H1 (cell line): ENCODE measurements around the gene GPC6. TPM values are rescaled to one million over a fixed set of nuclear protein-coding genes. Genes with fewer than 3 reads are reported as not detected.

Experiments
- CTCF ChIA-PET: fragments of 300-600 bp; sonication (Branson Sonifier 250); formaldehyde crosslinking; loops from one replicate; lab custom pipeline; 2021; ENCODE audit not compliant: partially characterized antibody; lab: Charles Lee
- POLR2A ChIA-PET: fragments of 300-600 bp; sonication (Branson Sonifier 250); formaldehyde crosslinking; loops from one replicate; lab custom pipeline; 2021; ENCODE audit warnings: inconsistent platforms; ENCODE audit not compliant: partially characterized antibody; lab: Charles Lee
- DNase-seq, 2 experiments: peaks; one replicate each; pipeline versions ENCODE4 v3.0.0 to v3.0.0-alpha.2; 2010 to 2022; ENCODE audit warnings: low spot score in 2 of 2, low read depth in 1 of 2, mixed read lengths in 1 of 2
- FAIRE-seq: peaks from 2 replicates; lab custom pipeline; 2011; peaks lifted over from hg19 to GRCh38; lab: Jason Lieb, UNC
- H2AFZ ChIP-seq: 2 replicates; pipeline ENCODE4 v1.8.1; 2012; ENCODE audit warnings: low read length, inconsistent platforms
- H2AK5ac ChIP-seq: 2 replicates; pipeline ENCODE4 v1.6.1; 2013; ENCODE audit warnings: low read depth, low read length
- H2BK120ac ChIP-seq: replicated peaks from 2 replicates; pipeline ENCODE3; 2013; ENCODE audit warnings: low read depth, low read length, inconsistent platforms
- H2BK12ac ChIP-seq: 2 replicates; pipeline ENCODE4 v1.6.1; 2013; ENCODE audit warnings: low read depth, low read length
- H2BK15ac ChIP-seq: 2 replicates; pipeline ENCODE4 v1.6.1; 2013; ENCODE audit warnings: low read length
- H2BK20ac ChIP-seq: 2 replicates; pipeline ENCODE4 v1.6.1; 2013; ENCODE audit warnings: low read length
- H2BK5ac ChIP-seq: 2 replicates; pipeline ENCODE4 v1.6.1; 2013; ENCODE audit warnings: low read depth, low read length
- H3K14ac ChIP-seq: 2 replicates; pipeline ENCODE4 v1.6.1; 2013; ENCODE audit warnings: inconsistent platforms; ENCODE audit not compliant: insufficient read length
- H3K18ac ChIP-seq: 2 replicates; pipeline ENCODE4 v1.6.1; 2013; ENCODE audit warnings: low read length; ENCODE audit errors: extremely low read depth
- H3K23ac ChIP-seq: 2 replicates; pipeline ENCODE4 v1.6.1; 2013; ENCODE audit warnings: inconsistent platforms; ENCODE audit not compliant: insufficient read length
- H3K23me2 ChIP-seq: 2 replicates; pipeline ENCODE4 v1.6.1; 2013; ENCODE audit warnings: low read depth, low read length
- H3K27ac ChIP-seq: 2 replicates; pipeline ENCODE4 v1.6.1; 2011; ENCODE audit warnings: low read depth, low read length, inconsistent platforms
- H3K27me3 ChIP-seq, 4 experiments: replicated peaks in 1 of 4; 1 replicate in 1 of 4; 2 replicates in 3 of 4; pipeline versions ENCODE4 v1.6.1 to v1.8.1; 2011 to 2013; ENCODE audit warnings: low read length in 3 of 4, mild to moderate bottlenecking in 3 of 4, inconsistent platforms in 2 of 4, mixed read lengths in 2 of 4, moderate library complexity in 1 of 4; ENCODE audit not compliant: control insufficient read depth in 3 of 4, insufficient read depth in 3 of 4; ENCODE audit errors: extremely low read depth in 1 of 4
- H3K36me3 ChIP-seq, 4 experiments: 2 replicates each; pipeline versions ENCODE4 v1.6.1 to v1.8.1; 2011 to 2013; ENCODE audit warnings: mild to moderate bottlenecking in 4 of 4, low read length in 3 of 4, moderate library complexity in 2 of 4, control low read depth in 1 of 4, inconsistent platforms in 1 of 4; ENCODE audit not compliant: insufficient read depth in 4 of 4, control insufficient read depth in 2 of 4
- H3K4ac ChIP-seq: replicated peaks from 2 replicates; pipeline ENCODE3; 2013; ENCODE audit warnings: low read length, low read depth, mixed read lengths, inconsistent platforms; ENCODE audit not compliant: insufficient read length
- H3K4me1 ChIP-seq, 4 experiments: replicated peaks in 1 of 4; 1 replicate in 1 of 4; 2 replicates in 3 of 4; pipeline versions ENCODE4 v1.6.1 to v1.8.1; 2011 to 2013; ENCODE audit warnings: low read length in 3 of 4, inconsistent platforms in 2 of 4, mixed read lengths in 1 of 4; ENCODE audit not compliant: insufficient read depth in 4 of 4, control insufficient read depth in 3 of 4
- H3K4me2 ChIP-seq, 2 experiments: 2 replicates each; pipeline versions ENCODE4 v1.6.1 to v1.8.1; 2011 to 2013; ENCODE audit warnings: low read depth in 2 of 2, low read length in 2 of 2, control low read depth in 1 of 2, inconsistent platforms in 1 of 2, mild to moderate bottlenecking in 1 of 2; ENCODE audit not compliant: insufficient read depth in 1 of 2
- H3K4me3 ChIP-seq, 4 experiments: fragments of 200-600, 300-600 bp in 1 of 4; sonication (generic), shearing (Covaris generic), sonication (Bioruptor Twin) in 1 of 4; 2 replicates each; pipeline versions ENCODE4 v1.5.1 to v1.8.1; 2011 to 2016; ENCODE audit warnings: low read length in 4 of 4, low read depth in 3 of 4, control low read depth in 2 of 4, inconsistent platforms in 2 of 4, mild to moderate bottlenecking in 2 of 4, mixed read lengths in 1 of 4, moderate library complexity in 1 of 4; ENCODE audit not compliant: insufficient read depth in 2 of 4; ENCODE audit errors: extremely low read depth in 1 of 4
- H3K56ac ChIP-seq: replicated peaks from 2 replicates; pipeline ENCODE3; 2013; ENCODE audit warnings: low read depth, mild to moderate bottlenecking, mixed read lengths, low read length, inconsistent platforms; ENCODE audit not compliant: insufficient read length
- H3K79me1 ChIP-seq: 2 replicates; pipeline ENCODE4 v1.6.1; 2013; ENCODE audit warnings: low read depth, low read length, control low read depth
- H3K79me2 ChIP-seq, 2 experiments: 2 replicates each; pipeline versions ENCODE4 v1.6.1 to v1.8.1; 2012 to 2013; ENCODE audit warnings: low read length in 2 of 2, mild to moderate bottlenecking in 2 of 2, inconsistent platforms in 1 of 2; ENCODE audit not compliant: insufficient read depth in 2 of 2, control insufficient read depth in 1 of 2
- H3K9ac ChIP-seq, 4 experiments: replicated peaks in 1 of 4; 1 replicate in 1 of 4; 2 replicates in 3 of 4; pipeline versions ENCODE4 v1.6.1 to v1.8.1; 2011 to 2013; ENCODE audit warnings: low read depth in 3 of 4, low read length in 3 of 4, control low read depth in 2 of 4, mild to moderate bottlenecking in 2 of 4, moderate library complexity in 2 of 4, inconsistent platforms in 1 of 4; ENCODE audit errors: extremely low read depth in 1 of 4
- H3K9me3 ChIP-seq, 2 experiments: 2 replicates each; pipeline versions ENCODE4 v1.6.1 to v1.8.1; 2012 to 2013; ENCODE audit warnings: mild to moderate bottlenecking in 2 of 2, moderate library complexity in 2 of 2, control low read depth in 1 of 2, inconsistent platforms in 1 of 2, low read depth in 1 of 2, low read length in 1 of 2, mixed read lengths in 1 of 2; ENCODE audit not compliant: insufficient read depth in 2 of 2
- H4K20me1 ChIP-seq, 2 experiments: replicated peaks in 1 of 2; 2 replicates each; pipeline versions ENCODE3 to v1.8.1; 2011 to 2013; ENCODE audit warnings: inconsistent platforms in 2 of 2, low read length in 2 of 2, mild to moderate bottlenecking in 1 of 2; ENCODE audit not compliant: insufficient read depth in 2 of 2, control insufficient read depth in 1 of 2
- H4K5ac ChIP-seq: 2 replicates; pipeline ENCODE4 v1.6.1; 2013; ENCODE audit warnings: low read length, low read depth, mixed read lengths, inconsistent platforms; ENCODE audit not compliant: insufficient read length
- H4K8ac ChIP-seq: 2 replicates; pipeline ENCODE4 v1.8.0; 2013; ENCODE audit warnings: mild to moderate bottlenecking, moderate library complexity, low read length, inconsistent platforms; ENCODE audit not compliant: insufficient read depth; ENCODE audit errors: extremely low read depth
- H4K91ac ChIP-seq: replicated peaks from 2 replicates; pipeline ENCODE3; 2013; ENCODE audit warnings: low read length, mixed read lengths, inconsistent platforms; ENCODE audit not compliant: insufficient read length
- CREB1 ChIP-seq: IDR thresholded peaks from 2 replicates; pipeline ENCODE4 v1.6.1; 2012; ENCODE audit warnings: inconsistent platforms
- GABPA ChIP-seq: IDR thresholded peaks from 2 replicates; pipeline ENCODE4 v1.6.1; 2011; ENCODE audit warnings: mild to moderate bottlenecking, low read length, moderate library complexity, borderline replicate concordance; ENCODE audit not compliant: insufficient read depth
- KDM4A ChIP-seq: IDR thresholded peaks from one replicate; pipeline ENCODE4 v1.7.1; 2012; ENCODE audit warnings: low read depth, mild to moderate bottlenecking, moderate library complexity, low read length, inconsistent platforms; ENCODE audit not compliant: severe bottlenecking
- NRF1 ChIP-seq: IDR thresholded peaks from 2 replicates; pipeline ENCODE4 v1.6.1; 2011; ENCODE audit warnings: mild to moderate bottlenecking, low read depth, low read length, improper control_type of control experiment
- PHF8 ChIP-seq: fragments of 200-600 bp; sonication (generic); conservative IDR thresholded peaks from 2 replicates; pipeline ENCODE4 v1.7.1; 2012; ENCODE audit warnings: low read depth, mild to moderate bottlenecking, inconsistent platforms, low read length, moderate library complexity
- RAD21 ChIP-seq, 2 experiments: IDR thresholded peaks in 1 of 2; conservative IDR thresholded peaks in 1 of 2; 2 replicates each; pipeline ENCODE4 v1.6.1; 2011; ENCODE audit warnings: low read depth in 2 of 2, low read length in 2 of 2, improper control_type of control experiment in 1 of 2, inconsistent platforms in 1 of 2, mild to moderate bottlenecking in 1 of 2, moderate library complexity in 1 of 2
- RBBP5 ChIP-seq: IDR thresholded peaks from 2 replicates; pipeline ENCODE4 v1.7.1; 2012; ENCODE audit warnings: low read depth, mild to moderate bottlenecking, inconsistent platforms, low read length, moderate library complexity, borderline replicate concordance
- TAF1 ChIP-seq: IDR thresholded peaks from 2 replicates; pipeline ENCODE4 v1.6.1; 2011; ENCODE audit warnings: mild to moderate bottlenecking, low read depth, low read length
- TCF12 ChIP-seq: IDR thresholded peaks from 2 replicates; pipeline ENCODE4 v1.6.1; 2011; ENCODE audit warnings: low read depth, mild to moderate bottlenecking, low read length
- WGBS, 2 experiments: shearing (Covaris generic) in 1 of 2; methylation state at CpG; one replicate each; pipeline versions ENCODE4 v1.1.6 to v1.1.7; 2013 to 2015; ENCODE audit warnings: low lambda C conversion rate in 2 of 2, mixed read lengths in 2 of 2, inconsistent platforms in 1 of 2, low coverage in 1 of 2, missing lambda C conversion rate in 1 of 2; ENCODE audit not compliant: insufficient replicate concordance in 2 of 2, insufficient coverage in 1 of 2, insufficient read length in 1 of 2; ENCODE audit errors: extremely low coverage in 1 of 2, missing lambda C conversion rate in 1 of 2; 5-methylcytosine and 5-hydroxymethylcytosine counted together
- polyA plus RNA-seq, 7 experiments: library from polyadenylated mRNA; depleted of rRNA in 3 of 7; stranded (reverse) in 5 of 7; unstranded in 2 of 7; fragments of >200 nt in 5 of 7; fragments of 200-250 nt in 2 of 7; gene quantifications; 1 replicate in 5 of 7; 2 replicates in 1 of 7; 4 replicates in 1 of 7; pipeline versions ENCODE4 v1.2.1 to v1.2.3, GENCODE V29; 2011 to 2013; ENCODE audit warnings: missing spikeins in 2 of 7, mixed read lengths in 2 of 7
- total RNA-seq: library from RNA; stranded (reverse); fragmentation: NEBNext Ultra II Directional; extraction: Animal tissue kit (Norgen Biotek cat#: 25700); gene quantifications from 2 replicates; pipeline ENCODE4 v1.2.1, GENCODE V29; 2021
- TF ChIP-seq, protein P1 (sequence below): IDR thresholded peaks from 2 replicates; pipeline ENCODE4 v1.6.1; 2011; ENCODE audit warnings: low read length, improper control_type of control experiment

Gene GPC6
- total and polyA plus RNA-seq, 2 of the 8 experiments (the other 6 are each of a cell fraction or from before 2014, with no cell fraction given), result 5.4 to 12.0 TPM

DNA sequence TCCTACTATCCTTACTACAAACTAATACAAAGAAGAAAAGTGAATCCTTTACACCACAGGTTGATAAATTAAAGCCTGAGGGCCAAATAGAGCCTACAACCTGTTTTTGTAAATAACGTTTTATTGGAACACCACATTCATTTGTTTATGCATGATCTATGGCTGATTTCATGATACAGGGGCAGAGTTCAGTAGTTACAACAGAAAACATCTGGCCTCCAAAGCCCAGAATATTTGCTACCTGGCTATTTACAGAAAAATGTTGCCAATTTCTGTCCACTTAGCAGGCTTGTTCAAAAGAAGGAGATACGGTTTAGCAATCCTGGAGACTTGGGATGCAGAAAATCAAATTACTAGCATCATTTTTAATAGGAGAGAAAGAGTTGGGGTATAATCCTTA, 1228.8 kb downstream of the GPC6 start:
- Histone ChIP-seq H3K4ac (no peak overlapping the region), H2AK5ac (no peak overlapping the region), H2BK5ac (no peak overlapping the region), H2BK15ac (no peak overlapping the region), H4K20me1 (no peaks in the 10 kb centered on the region), H4K8ac (no peak overlapping the region), H3K18ac (no peak overlapping the region), H2AFZ (no peak overlapping the region), H2BK120ac (no peak overlapping the region), H3K14ac (no peak overlapping the region), H4K91ac (no peak overlapping the region), H3K23me2 (no peaks in the 10 kb centered on the region), H3K27me3 (no peaks in the 10 kb centered on the region), H3K4me2 (no peak overlapping the region), H2BK12ac (no peak overlapping the region), H3K9me3 (no peaks in the 10 kb centered on the region), H3K9ac (no peak overlapping the region), H3K4me1 (no peaks in the 10 kb centered on the region), H3K23ac (no peak overlapping the region), H3K56ac (no peak overlapping the region), H3K36me3 (no peaks in the 10 kb centered on the region), H3K4me3 (no peak overlapping the region), H3K79me2 (no peaks in the 10 kb centered on the region), H2BK20ac (no peak overlapping the region), H3K27ac (no peak overlapping the region), H4K5ac (no peak overlapping the region), H3K79me1 (no peaks in the 10 kb centered on the region)
- TF ChIP-seq RAD21 (IDR thresholded peaks at IDR 0.05 in 1 of 2, conservative IDR thresholded peaks at IDR 0.05 in 1 of 2; ENCODE audit: low read depth in 2 of 2, low read length in 2 of 2) (no peak), NRF1 (no peak), KDM4A (no peak), TAF1 (no peak), TCF12 (no peak), GABPA (no peak), PHF8 (no peak), RBBP5 (no peak), CREB1 (no peak)
- TF ChIP-seq, protein P1, sequence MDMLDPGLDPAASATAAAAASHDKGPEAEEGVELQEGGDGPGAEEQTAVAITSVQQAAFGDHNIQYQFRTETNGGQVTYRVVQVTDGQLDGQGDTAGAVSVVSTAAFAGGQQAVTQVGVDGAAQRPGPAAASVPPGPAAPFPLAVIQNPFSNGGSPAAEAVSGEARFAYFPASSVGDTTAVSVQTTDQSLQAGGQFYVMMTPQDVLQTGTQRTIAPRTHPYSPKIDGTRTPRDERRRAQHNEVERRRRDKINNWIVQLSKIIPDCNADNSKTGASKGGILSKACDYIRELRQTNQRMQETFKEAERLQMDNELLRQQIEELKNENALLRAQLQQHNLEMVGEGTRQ, result no peak
- ChIA-PET POLR2A (no interaction called here), CTCF (interaction anchor here (1.2 kb wide), 2 partner anchors 30 to 162 kb away, joined by 4 read pairs; no protein-coding TSS in a partner anchor)
- no peak for DNase-seq
- FAIRE-seq, result no peak
- 85% methylated on average over 2 of the region's 2 CpGs; no CpG with 5 or more reads in 1 of the 2 experiments for WGBS, 2 experiments
